LNCAP (cell line): ENCODE measurements around the gene PRPF39.

ENCODE experiments used
- TF ChIP-seq, protein P1 (sequence below): fragments of 450-650 bp; IDR thresholded peaks from 2 replicates; pipeline ENCODE4 v1.5.1; 2017; ENCODE audit warnings: mild to moderate bottlenecking

Gene PRPF39

DNA sequence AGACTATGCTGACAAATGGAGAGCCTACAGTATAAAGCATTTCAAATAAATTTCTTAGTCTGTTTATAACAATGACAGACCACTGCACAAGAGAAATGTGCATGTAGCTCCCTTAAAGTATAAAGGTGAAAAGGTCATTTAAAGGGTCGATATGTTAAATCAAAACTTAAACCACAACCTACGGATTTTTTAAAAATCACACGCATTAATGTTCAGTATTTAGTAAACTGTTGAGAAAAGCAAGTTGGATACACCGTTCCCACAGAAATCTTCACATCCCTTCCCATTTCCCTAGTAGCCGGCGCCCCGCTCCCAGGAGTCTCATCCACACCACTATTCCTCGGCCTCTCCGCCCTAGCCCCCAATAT, 49.8 kb downstream of the PRPF39 start:
- TF ChIP-seq, protein P1, sequence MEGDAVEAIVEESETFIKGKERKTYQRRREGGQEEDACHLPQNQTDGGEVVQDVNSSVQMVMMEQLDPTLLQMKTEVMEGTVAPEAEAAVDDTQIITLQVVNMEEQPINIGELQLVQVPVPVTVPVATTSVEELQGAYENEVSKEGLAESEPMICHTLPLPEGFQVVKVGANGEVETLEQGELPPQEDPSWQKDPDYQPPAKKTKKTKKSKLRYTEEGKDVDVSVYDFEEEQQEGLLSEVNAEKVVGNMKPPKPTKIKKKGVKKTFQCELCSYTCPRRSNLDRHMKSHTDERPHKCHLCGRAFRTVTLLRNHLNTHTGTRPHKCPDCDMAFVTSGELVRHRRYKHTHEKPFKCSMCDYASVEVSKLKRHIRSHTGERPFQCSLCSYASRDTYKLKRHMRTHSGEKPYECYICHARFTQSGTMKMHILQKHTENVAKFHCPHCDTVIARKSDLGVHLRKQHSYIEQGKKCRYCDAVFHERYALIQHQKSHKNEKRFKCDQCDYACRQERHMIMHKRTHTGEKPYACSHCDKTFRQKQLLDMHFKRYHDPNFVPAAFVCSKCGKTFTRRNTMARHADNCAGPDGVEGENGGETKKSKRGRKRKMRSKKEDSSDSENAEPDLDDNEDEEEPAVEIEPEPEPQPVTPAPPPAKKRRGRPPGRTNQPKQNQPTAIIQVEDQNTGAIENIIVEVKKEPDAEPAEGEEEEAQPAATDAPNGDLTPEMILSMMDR: no peak

DNA sequence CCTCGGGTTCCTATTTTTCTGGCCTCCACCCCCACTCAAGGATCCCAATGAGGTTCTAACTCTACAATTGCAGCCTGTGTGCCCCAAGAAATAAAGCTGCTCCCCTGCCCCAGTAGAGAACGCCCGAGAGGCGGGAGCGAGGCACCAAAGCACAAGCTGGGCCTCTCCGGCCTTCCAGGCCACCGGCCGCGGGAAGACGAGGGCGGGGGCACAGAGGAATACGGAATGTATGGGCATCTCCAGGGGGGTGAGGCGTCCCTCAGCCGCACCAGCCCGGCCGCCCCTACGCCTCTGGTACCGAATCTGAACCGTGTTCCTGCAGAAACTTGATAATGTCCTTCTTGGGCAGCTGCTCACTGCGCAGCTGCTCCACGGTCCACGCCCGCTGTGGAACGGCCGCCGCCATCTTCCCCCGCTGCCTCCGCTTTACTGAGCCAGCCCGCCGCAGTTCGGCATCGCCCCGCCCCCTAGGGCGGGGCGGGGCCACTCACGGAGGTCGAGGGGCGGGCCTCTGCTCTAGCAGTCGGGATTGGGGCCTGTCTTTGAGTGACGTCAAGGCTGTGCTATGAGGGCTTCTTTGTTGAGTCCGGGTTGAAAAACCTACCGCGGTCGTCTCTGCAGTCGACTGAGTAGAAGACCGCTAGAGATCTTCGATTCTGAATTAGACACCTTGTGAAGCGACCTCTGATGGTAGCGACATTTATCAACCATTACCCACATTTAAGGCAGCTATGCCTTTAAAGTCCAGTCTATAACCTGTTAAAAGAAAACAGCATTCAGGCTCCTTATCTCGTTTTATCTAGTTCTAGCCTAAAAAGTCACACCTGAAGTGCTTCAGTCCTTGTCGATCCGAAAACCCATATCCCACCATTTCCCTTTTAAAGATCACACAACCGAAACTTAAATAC, 50.4 kb downstream of the PRPF39 start, which contains the start of gene FKBP3:
FKBP3 (minus strand) TSS at position 431 of the 908 bp plus-strand sequence; CDS start at position 406, 25 bp downstream.
- TF ChIP-seq, protein P1: peak; percentile 39; the same call in 1 of the 2 replicates

DNA sequence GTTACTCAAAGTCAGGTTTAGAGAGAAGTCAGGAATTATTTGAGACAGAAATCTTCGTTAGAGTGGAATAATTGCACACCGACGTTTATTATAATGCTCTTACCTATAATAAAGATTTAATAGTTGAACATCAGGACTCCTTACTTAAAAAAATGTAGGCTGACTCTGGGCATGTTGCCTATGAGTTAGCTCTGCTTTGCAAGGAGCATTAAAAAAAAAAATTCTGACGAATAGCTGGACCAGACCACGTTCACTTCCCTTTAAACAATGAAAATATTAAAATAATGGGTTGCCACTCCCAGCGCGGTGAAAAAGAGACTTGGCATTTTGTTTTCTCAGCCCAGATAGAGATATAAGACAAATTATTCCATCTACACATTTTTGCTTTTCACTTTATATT, 51.2 kb downstream of the PRPF39 start:
- TF ChIP-seq, protein P1: no peak

DNA sequence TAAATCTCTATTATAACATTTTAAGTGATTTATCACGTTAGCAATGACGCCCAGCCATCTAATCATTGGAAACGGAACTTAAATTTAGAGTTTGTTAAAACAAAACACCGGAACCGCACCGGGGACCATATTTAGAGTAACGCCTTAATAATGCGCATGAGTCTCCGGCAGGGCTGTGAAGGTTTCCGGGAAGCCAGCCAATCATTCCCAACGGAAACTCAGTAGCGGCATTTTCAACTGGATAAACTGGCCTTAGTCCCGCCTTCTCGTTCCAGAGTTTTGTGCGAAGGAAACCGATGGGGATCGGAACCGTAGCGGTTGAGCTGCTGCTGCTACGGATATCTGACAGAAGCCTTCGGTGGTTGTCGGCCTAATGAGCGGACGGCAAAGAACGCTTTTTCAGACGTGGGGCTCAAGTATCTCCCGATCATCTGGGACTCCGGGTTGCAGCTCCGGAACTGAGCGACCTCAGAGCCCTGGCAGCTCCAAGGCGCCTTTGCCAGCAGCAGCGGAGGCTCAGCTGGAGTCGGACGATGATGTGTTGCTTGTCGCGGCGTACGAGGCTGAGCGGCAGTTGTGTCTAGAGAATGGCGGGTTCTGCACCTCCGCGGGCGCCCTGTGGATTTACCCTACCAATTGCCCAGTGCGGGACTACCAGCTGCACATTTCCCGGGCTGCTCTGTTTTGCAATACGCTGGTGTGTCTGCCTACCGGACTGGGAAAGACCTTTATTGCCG, 51.9 kb downstream of the PRPF39 start, which contains the start of gene FANCM:
FANCM (plus strand) TSS at position 272 of the 737 bp plus-strand sequence; CDS start at position 374, 102 bp downstream.
- TF ChIP-seq, protein P1: no peak

DNA sequence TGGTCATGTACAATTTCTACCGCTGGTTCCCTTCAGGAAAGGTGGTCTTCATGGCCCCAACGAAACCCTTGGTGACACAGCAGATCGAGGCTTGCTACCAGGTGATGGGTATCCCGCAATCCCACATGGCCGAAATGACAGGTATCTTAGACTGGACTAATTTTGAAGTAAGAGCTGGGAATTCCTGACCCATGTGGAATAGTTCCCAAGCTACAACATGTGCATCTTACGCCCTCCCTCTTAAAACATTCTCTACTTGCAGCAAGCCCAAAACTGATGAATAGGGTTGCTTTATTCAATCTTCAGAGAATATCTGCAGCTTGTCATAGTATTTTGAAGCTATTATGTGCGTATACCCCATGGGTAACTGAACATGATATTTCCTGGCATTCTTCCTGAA, 52.5 kb downstream of the PRPF39 start:
- TF ChIP-seq, protein P1: no peak

DNA sequence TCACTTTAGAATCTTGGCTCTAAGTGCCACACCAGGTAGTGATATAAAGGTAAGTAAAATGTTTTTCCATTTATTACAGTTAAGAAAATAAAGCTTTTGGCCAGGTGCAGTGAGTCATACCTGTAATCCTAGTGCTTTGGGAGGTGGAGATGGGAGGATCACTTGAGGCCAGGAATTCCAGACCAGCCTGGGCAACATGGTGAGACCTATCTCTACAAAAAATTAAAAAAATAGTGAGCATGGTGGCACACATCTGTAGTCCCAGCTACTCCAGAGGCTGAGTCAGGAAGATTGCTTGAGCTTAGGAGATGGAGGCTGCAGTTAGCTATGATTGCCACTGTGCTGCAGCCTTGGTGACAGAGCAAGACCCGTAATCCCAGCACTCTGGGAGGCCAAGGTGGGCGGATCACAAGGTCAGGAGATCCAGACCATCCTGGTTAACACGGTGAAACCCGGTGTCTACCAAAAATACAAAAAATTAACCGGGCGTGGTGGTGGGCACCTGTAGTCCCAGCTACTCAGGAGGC, 56.8 kb downstream of the PRPF39 start:
- TF ChIP-seq, protein P1: no peak

DNA sequence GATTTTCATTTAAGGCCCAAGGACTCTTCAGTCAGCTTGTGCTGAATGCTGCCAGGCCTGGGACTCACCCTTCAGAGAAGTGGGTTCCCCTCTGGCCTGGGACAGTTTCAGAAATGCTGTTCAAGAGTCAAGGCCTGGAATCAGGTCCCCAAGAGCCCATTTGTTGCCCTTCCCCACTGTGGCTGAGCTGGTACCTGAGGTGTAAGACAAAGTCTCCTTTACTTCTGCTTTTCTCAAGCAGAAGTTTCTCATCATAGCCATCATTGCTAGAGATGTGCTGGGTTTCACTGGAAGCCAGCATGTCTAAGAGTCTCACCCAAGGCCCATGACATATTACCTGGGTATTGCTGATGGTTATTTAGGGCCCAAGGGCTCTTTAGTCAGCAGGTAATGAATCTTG, 60.7 kb downstream of the PRPF39 start:
- TF ChIP-seq, protein P1: no peak
